GM18499 (cell line): ENCODE measurements around the gene KCNJ14.

Source experiments
- ATAC-seq: cut with Tn5 transposase; IDR thresholded peaks from one replicate; pipeline ENCODE4 v1.9.1; 2021; ENCODE audit warnings: moderate number of reproducible peaks; ENCODE audit not compliant: insufficient read depth, unreplicated experiment

The KCNJ14 gene

GRCh38 chr19:48444936-48445200, 10.5 kb upstream of the KCNJ14 start:
- ATAC-seq: no peak

- peak; percentile 17 for ATAC-seq
These were observed 10.1 kb upstream of the KCNJ14 start for GRCh38 chr19:48445256-48445605.

- peak; percentile 73 for ATAC-seq
These were observed 9.5 kb upstream of the KCNJ14 start, which contains the start of gene GRWD1 for GRCh38 chr19:48445606-48446481. Gene GRWD1 (plus strand): TSS chr19:48445983. CDS start chr19:48446006, 23 bp downstream.

GRCh38 chr19:48446579-48446978, 8.8 kb upstream of the KCNJ14 start:
- ATAC-seq: no peak

- ATAC-seq: no peak
These were observed 6.8 kb upstream of the KCNJ14 start for GRCh38 chr19:48448563-48448962.

GRCh38 chr19:48450441-48450840, 4.9 kb upstream of the KCNJ14 start:
- ATAC-seq: no peak

- ATAC-seq: no peak
These were observed 4.5 kb upstream of the KCNJ14 start for GRCh38 chr19:48450863-48451262.

- no peak for ATAC-seq
These were observed 3.8 kb upstream of the KCNJ14 start for GRCh38 chr19:48451624-48452023.

GRCh38 chr19:48452289-48453190, 2.8 kb upstream of the KCNJ14 start:
- no peak for ATAC-seq

- no peak for ATAC-seq
These were observed 1.1 kb upstream of the KCNJ14 start for GRCh38 chr19:48454150-48454730.

- ATAC-seq: no peak
These were observed 661 bp downstream of the KCNJ14 start for GRCh38 chr19:48455908-48456562.

- no peak for ATAC-seq
These were observed 1.5 kb downstream of the KCNJ14 start for GRCh38 chr19:48456864-48457263.

GRCh38 chr19:48458016-48458415, 2.6 kb downstream of the KCNJ14 start:
- ATAC-seq: no peak

GRCh38 chr19:48461651-48461981, 6.2 kb downstream of the KCNJ14 start:
- ATAC-seq: no peak

GRCh38 chr19:48461982-48462655, 6.7 kb downstream of the KCNJ14 start:
- ATAC-seq: no peak

- no peak for ATAC-seq
These were observed 9.8 kb downstream of the KCNJ14 start for GRCh38 chr19:48465215-48465614.

- ATAC-seq: no peak
These were observed 11.4 kb downstream of the KCNJ14 start for GRCh38 chr19:48466561-48467325.

GRCh38 chr19:48468772-48469288, 13.5 kb downstream of the KCNJ14 start:
- peak; percentile 88 for ATAC-seq

- ATAC-seq: no peak
These were observed 14.0 kb downstream of the KCNJ14 start, which contains the start of gene CYTH2 for GRCh38 chr19:48469289-48469881. Gene CYTH2 (plus strand): TSS chr19:48469369. CDS start chr19:48469508, 139 bp downstream.
